ENCODE results near the gene MATCAP1.
A peak's percentile ranks its signal among the peaks of the same experiment; 100 is the strongest.

MATCAP1 gene

DNA sequence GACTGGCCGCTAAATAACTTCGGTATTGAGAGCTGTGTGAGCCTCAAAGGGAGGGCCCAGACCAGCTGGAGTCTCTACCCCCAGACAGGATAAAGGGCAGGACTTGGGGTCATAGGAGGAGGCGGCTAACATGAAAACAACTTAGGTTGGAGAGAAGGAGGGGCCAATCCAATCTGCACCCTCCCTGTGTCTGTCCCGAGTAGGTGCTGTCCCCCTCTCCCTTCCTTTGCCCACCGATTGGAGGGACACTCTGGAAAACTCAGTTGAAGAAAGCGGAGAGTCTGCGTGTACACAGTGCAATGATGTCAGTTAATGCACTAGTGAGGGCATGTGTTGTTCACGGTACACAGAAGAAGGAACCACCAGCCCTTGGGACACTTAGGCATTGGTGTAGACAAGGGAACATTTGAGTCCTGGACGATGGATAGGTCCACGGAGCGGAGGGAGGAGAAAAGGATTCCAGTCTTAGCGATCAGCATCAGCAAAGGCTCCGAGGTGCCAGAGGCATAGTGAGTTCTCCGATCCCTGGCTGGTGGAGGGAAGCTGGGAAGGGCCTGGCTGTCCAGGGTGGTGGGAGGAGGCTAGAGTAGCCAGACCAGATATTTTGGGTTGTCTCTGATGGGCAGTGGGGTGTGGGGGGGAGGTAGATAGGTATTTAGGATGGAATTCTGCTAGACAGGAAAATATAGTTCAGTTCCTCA is 12.7 kb downstream of the MATCAP1 start:
- DNase-seq: no peak

DNA sequence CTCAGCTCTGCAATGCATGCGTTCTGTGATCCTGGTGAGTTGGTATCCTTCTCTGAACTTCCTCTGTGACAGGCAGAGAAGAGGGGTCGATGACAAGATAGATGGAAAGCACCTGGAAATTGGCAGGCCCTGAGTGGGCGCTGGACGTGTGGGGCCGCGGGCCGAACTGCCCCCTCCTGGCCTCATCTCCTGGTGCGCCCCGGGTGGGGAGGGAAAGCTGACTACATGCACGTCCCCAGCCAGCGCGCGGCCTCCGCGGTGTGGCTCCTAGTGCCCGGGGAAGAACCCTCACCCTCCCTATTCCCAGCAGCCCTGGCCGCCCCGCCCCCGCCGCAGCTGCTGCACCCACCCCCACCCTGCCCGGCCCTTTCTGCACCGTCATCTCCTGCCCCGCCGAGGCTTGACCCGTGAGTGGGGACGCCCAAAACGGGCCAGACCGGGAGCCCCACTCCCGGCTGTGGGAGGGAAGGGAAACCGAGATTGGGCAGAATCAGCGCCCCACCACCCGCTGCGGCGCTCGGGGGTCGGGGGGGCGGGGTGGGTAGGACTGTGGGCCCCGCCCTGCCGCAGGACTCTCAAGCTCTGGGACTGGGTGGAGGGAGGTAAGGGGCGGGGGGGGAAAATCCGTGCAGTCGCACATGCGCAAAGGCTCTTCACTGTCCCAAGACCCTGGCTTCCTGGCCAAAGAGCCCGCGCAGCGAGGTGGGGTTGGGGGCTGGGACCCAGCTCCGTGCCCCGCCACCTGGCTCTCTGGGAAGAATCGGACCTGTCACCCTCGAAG is 13.4 kb downstream of the MATCAP1 start, which contains the start of gene NOL3:
Gene NOL3, plus strand, starts transcription at position 371 of the 781 bp plus-strand sequence.
- DNase-seq: peak; percentile 53

DNA sequence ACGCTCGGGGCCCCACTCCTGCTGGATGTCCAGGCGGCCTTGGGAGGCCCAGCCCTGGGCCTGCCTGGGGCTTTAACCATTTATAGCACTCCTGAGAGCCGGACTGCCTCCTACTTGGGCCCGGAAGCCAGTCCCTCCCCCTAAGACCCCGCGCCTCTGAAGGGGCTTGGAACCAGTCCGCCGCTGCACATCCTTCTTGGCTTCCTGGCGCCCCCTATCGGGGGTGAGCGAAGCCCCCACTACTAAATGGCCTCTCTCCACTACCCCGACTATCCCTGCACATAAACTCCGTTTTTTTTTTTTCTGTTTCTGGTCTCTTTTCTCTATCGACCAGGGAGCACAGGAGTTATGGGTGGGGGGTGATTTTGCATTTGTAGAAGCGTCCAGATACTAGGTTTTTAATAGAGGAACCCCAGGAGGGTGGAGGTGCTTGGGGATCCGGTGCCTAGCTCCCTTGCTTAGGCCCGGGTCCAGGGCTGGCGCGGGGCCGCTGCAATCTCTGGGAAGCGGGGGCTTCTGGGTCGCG is 14.1 kb downstream of the MATCAP1 start:
- no peak for DNase-seq

DNA sequence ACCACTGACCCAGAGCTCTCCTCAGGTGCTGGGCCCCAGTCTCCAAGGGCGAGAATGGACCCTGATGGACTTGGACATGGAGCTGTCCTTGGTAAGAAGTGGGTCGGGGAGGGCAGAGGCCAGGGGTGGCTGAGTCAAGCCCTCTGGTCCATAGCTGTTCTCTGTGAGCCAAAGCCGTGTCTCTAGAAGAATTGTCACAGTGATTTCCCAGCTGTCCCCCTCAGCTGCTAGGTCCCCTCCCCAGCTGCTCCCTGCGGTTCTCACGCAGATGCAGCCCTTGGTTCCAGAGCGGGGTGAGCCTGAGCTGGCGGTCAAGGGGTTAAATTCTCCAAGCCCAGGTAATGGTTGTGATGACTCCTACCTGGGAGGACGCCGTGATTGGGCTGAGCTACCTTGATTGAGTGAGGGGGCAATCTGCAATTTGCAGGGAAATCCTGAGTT is 14.7 kb downstream of the MATCAP1 start:
- DNase-seq: no peak

DNA sequence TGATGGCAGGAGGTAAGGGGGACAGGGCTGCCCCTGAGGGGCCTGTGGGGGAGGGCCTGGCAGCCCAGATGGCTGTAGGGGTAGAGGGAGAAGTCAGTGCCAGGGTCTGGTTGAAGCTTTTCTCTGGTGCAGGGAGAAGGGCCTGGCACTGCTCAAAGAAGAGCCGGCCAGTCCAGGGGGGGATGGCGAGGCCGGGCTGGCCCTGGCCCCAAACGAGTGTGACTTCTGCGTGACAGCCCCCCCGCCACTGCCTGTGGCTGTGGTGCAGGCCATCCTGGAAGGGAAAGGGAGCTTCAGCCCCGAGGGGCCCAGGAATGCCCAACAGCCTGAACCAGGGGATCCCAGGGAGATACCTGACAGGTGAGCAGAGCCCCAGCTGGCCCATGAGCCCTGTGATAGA is 16.2 kb downstream of the MATCAP1 start:
- no peak for DNase-seq

DNA sequence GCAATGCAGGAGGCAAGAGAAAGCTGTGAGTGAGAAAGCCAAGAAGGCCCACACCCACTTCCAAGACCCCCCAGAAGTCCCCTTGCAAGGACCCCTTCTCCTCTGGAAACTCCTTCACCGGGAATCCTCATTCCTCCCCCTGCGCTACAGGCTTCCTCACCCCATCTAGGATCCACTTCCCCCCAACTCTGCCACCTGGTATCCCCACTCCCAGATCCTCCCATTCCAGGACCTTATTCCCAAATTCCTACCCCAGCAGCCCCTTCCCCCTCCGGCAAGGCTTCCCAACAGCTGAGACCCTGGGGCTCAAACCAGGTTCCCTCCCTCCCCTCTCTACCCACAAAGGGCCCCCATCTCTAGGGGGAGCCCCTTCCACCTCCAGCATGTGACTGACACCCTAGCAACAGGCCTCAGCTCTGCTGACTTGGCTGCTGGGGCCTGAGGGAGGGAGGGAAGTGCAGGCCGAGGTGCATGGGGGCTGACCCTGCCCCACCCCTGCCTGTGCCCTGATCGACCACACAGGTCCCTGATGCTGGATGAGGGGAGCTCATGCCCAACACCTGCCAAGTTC is 17.1 kb downstream of the MATCAP1 start:
- DNase-seq: no peak

DNA sequence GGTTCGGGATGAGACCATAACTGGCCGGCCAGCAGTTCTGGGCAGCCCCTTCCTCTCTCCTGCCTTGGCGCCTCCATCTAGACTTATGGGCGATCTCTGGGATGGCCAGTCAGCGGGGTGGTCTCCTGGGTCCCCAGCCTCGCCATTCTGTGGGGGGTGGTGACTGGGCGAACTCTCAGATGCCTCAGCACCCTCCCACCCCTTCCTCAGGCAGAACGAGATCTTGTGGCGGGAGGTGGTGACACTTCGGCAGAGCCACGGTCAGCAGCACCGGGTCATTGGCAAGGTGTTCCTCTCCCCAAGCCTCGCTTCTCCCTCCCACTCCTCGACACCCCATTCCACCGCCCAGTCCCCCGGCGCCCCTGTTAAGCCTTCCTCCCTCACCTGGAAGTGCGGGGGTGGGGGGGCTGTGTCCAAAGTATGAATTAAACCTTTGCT is 17.6 kb downstream of the MATCAP1 start:
- no peak for DNase-seq

DNA sequence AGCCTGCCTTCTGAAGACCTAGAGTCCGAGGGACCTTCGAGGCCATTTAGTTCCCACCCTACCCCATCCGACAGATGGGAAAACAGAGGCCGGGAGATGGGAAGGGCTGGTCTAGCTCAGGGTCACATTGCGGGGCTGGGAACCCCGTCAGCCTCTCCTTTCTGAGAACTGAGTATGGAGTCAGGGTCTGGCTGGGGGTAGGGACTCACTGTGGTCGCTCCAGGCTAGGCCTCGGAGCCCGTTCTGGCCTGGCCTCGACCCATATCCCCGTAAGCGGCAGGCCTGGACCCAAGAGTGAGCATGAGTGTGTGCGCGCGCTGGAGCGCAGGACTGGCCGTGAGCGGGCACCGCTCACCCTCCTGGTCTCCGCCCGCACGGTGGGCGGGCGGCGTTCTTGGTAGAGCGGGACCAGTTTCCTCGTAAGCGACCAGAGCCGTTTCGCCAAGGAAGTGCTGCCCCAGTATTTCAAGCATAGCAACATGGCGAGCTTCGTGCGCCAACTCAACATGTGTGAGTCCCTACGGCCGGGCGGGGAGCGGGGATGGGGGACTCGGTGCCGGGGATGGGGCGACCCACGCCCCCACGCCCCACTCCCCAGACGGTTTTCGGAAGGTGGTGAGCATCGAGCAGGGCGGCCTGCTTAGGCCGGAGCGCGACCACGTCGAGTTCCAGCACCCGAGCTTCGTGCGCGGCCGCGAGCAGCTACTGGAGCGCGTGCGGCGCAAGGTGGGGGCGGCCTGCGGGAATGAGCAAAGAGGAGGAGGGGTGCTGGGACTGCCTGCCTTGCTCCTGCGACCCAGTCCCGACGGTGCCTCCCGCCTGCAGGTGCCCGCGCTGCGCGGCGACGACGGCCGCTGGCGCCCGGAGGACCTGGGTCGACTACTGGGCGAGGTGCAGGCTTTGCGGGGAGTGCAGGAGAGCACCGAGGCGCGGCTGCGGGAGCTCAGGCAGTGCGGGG is 18.4 kb downstream of the MATCAP1 start:
- DNase-seq: no peak

DNA sequence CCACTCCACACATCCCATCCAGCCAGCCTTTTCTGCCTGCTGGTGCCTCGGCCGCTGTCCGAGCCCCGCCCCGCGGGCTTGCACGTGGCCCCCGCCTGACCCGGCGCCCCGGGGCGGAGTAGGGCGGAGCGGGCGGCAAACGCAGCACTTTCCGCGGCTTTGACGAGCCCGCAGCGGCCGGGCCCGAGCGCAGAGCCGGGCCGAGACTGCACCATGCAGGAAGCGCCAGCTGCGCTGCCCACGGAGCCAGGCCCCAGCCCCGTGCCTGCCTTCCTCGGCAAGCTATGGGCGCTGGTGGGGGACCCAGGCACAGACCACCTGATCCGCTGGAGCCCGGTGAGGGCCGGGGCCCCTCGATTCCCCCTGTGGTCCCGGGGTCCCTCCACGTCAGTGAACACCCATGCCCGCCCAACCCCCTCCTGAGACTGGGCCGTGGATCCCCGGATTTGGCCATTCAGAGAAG is 19.1 kb downstream of the MATCAP1 start, which contains the start of gene HSF4:
Gene HSF4, plus strand, starts transcription at position 147 of the 463 bp plus-strand sequence. Its CDS starts 67 bp downstream, at position 214.
- no peak for DNase-seq

DNA sequence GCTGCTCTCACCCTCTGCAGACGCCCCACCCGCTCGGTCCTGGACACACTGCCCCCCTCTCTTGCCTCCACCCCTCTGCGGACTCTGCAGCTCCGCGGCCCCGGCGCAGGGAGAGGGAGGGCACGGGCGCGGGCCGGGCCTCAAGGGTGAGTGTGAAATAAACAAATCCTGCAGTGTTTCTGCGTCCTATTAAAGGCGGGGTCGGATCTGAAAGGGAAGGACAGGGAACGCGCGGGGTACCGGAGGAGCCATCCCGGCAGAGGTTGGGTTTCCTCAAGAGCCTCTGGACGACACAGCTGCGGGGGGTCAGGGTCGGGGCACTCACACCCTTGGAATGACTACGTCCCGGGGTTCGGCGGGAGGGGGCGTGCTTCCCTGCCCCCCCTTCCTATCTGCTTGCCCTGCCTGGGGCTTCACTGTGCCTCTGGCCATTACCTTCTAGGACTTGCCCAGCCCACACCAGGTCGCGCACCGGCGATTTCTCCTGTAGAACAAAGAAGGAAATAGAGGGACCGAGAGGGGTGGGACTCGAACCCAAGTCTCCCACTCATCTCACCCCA is 19.7 kb downstream of the MATCAP1 start:
- DNase-seq: no peak

DNA sequence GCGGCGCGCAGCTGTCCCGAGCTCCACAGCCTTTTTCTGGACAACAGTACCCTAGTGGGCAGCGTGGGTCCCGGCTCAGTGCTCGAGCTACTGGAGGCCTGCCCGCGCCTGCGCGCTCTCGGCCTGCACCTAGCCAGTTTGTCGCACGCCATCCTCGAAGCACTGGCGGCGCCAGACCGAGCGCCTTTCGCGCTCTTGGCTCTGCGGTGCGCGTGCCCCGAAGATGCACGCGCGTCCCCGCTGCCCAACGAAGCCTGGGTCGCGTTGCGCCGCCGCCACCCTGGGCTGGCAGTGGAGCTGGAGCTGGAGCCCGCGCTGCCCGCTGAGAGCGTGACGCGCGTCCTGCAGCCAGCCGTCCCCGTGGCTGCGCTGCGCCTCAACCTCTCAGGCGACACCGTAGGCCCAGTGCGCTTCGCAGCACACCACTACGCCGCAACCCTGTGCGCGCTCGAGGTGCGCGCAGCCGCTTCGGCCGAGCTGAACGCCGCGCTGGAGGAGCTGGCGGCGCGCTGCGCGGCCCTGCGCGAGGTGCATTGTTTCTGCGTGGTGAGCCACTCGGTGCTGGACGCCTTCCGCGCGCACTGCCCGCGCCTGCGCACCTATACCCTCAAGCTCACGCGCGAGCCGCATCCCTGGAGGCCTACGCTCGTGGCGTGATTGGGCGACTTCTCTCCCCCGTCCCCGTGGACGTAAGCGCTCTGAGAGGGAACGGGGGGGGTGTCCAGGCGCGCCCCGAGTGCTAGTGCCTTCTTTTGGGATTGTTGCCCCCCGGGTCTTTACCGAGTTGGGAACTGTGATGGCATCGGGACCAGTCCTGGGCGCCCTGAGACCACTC is 20.4 kb downstream of the MATCAP1 start:
- DNase-seq: peak; percentile 33

DNA sequence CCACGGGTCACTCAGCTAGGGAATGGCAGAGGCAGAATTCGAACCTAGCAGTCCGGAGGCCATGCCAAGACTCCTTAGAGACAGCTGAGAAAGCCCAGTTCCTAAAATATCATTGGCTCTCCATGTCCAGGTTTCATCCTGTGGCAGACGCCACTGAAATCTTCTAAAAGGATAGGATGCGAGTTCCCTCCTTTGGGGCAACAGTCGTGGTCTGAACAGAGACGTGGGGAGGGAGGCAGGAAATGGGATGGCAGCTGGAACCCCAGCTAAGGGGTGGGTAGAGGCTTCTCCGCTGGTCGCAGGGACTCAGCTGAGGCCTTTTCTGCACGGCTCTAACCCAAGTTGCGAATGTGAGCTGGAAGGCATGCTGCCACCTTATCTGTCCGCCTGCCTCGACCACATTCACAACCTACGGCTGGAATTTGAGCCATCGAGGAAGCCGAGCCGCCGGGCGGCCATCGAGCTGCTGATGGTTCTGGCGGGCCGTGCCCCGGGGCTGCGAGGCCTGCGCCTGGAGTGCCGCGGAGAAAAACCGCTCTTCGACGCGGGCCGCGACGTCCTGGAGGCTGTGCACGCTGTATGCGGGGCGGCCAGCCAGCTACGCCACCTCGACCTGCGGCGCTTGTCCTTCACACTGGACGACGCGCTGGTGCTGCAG is 21.1 kb downstream of the MATCAP1 start:
- no peak for DNase-seq

DNA sequence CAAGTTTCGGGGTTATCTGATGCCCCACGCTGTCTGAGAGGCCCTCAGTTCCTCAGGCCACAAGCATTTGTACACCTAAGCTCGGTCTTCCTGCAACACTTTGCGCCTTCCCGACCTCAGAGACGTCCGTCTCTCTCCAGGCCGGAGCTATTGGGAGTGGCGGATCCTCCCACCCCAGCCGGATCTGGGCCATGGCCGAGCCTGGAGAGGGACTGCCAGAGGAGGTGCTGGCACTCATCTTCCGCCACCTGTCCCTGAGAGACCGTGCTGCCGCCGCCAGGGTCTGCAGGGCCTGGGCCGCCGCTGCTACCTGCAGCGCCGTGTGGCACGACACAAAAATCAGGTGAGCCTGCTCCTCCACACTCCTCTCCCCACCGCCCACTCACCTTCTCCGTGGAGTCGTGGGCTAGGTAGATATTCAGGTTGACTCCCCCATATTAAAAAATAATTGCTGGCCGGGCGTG is 22.1 kb downstream of the MATCAP1 start:
- DNase-seq: no peak

DNA sequence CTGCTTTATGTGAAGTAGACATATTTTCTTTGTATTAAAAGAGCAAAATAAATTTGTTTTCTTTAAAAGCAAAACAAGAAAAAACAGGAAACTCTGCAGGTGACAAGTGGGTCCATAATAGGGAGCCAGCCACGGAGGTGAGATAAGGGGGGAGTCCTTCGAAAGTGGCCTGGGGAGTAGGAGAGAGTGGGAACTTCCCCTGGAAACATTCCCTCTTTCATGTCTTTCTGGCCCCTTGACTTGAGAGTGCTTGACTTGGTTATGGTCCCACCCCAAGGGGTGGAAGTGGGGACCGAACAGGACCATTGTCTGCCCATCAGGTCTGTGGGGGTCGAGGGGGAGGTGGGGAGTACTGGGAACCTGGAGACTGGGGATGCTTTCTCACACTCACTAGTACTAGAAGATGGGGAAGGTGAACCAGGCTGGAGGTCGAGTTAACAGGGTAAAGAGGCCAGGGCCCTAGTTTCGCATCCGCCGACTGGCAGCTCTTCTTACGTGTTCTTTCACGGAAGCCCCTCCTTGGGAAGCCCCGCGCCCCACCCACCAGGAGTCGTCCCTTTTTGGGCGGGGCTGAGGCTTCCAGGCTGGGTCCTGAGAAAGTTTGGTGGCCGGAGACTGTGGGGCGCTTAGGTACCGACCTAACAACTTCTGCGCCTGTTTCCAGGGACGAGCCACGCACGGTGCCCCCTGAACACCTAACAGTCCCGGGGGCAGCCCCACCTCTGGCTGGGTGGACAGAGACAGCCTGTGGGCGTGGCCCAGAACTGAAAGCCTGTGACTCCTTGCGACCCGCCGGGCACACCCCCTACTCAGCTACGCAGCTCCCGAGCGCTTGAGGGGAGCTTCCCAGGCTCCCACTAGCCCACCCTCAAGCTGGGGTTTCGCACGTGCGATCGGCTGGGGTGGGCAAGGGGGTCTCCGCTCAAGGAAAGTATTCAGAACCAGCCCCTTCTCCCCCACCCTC is 24.8 kb downstream of the MATCAP1 start:
- DNase-seq: no peak

DNA sequence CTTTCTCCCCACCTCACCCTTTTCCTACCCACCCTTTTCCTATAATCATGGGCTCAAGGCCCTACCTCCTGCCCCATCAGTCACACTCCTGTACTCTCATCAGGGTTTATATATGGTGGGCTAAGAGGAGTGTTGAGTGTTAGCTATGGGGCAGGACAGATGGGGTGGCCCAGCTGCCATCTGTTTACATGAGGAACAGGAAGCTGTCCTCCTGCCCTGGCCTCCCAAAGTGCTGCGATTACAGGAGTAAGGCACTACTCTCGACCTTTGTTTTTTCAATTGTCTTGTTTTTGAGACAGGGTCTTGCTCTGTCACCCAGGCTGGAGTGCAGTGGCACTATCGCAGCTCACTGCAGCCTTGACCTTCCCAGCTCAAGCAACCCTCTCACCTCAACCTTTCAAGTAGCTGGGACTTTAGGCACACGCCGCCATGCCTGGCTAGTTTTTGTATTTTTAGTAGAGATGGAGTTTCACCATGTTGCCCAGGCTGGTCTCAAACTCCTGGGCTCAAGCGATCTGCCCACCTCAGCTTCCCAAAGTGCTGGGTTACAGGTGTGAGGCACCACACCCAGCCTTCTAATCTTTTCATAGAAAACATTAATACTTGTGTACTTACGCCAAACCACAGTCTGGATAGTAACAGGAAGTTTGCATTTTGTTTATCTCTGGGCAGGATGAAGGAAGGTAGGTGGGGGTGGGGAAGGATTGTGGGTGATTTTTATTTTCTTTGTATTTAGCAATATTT is 25.7 kb downstream of the MATCAP1 start:
- DNase-seq: no peak

DNA sequence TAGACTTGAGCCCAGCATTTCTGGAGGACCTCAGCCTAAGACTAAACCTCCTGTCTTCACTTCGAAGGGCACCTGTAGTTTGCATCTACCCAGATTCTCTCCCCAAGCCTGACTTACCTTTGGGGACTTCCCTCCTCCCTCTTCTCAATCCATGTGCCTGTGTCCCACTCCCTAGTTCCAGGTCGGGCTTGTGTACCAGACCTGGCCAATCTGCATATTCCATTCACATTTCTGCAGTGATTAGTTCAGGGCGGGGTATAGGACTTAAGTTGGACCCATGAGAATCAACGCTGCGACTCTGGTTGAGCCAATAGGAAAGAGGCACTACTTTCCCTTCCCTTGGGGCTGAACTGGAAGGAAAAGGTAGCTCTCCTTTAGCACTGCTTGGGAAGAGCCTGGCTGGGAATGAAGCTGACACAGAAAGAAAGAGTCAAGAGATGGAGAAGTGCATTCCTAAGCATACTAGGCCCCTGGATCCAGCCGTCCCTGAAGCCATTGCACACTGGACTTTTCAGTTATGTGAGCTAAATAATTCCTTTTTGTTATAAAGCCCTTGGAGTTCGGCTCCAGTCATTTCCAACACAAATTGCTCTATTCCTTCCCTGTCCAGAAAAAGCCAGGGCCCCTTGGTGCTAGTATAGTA is 26.5 kb downstream of the MATCAP1 start:
- no peak for DNase-seq

DNA sequence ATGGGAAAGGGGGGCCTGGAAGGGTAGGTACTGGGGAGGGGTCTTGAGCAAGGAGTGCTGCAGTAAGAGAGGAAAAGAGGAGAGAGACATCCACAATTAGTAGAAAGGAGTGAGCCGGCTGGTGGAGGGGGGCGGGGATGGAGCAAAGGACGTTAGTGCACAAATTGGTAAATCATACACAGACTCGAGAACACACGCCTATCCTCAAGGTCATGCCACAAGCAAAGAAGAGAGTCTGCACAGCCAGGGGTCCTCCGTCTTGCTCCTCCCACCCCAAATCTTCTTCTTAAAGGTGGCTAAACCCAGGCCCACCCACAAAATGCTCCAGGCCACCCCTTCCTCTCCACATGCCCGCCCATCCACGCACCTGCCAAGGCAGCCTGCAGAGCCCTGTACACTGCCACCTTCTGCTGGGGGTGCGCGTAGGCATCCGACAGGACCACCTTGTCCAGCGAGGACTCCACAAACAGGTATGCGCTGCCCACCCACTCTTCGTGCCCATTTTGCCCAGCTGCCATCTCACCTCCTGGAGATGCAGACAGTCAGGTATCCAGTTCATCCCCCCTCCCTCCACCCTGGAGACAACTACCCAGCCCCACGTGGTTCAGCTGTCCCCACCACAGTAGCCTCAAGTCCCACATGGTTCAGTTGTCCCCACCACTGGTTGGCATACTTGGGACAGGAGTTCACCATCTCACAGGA is 27.5 kb downstream of the MATCAP1 start:
- no peak for DNase-seq
